NCI-H748 (cell line): ENCODE data around the gene TLL2.
"Not testable (repeated sequence)": the region's sequence is repeated elsewhere in the genome, so short reads cannot be mapped to it uniquely, and the experiment has no call there.

Source experiments
- DNase-seq: peaks from one replicate; lab custom pipeline; 2025; ENCODE audit not compliant: unreplicated experiment; lab: John Stamatoyannopoulos, UW

TLL2 gene

DNA sequence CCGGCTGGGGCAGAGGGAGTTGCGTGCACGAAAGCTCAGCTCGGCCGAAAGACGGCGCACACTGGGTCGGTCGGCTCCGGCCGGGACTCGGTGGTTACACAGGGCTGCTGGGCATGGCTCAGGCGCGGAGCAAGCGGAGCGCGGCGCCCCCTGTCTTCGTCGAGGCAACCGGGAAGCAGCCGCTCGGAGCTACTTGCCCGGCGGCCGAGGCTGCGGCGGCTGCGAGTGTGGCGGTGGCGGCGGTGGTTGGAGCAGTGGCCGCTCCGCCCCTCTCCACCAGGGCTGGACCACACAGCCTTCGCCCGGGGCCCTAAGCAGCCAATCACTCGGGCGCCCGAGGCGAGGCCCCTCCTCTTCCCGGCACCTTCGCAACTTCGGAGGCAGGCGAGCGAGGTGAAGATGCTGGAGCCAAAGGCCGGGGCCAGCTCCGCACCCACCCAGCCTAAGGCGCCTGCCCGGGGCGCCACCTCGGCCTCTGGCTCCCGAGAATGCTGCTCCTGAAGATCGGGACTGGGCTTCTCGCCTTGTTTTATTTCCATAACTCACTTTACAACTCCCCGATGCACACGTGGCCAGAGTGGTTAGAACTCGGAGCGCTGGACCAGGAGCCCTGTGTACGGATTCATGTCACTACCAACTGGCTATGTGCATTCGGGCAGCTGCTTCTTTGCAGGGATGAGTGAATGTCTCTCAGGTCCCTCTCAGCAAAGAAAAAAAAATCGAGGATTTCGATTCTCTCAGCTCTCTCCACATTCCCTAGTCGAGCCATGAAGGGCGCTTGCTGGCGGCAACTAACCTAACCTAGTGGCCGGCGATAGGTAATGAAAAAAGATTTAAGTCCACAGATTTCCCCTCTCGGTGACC lies at the start of gene TLL2:
TSS of gene TLL2 (minus strand) at position 229 of the 864 bp plus-strand sequence. CDS start 241 bp downstream, outside the sequence.
- DNase-seq, result peak; percentile 89

DNA sequence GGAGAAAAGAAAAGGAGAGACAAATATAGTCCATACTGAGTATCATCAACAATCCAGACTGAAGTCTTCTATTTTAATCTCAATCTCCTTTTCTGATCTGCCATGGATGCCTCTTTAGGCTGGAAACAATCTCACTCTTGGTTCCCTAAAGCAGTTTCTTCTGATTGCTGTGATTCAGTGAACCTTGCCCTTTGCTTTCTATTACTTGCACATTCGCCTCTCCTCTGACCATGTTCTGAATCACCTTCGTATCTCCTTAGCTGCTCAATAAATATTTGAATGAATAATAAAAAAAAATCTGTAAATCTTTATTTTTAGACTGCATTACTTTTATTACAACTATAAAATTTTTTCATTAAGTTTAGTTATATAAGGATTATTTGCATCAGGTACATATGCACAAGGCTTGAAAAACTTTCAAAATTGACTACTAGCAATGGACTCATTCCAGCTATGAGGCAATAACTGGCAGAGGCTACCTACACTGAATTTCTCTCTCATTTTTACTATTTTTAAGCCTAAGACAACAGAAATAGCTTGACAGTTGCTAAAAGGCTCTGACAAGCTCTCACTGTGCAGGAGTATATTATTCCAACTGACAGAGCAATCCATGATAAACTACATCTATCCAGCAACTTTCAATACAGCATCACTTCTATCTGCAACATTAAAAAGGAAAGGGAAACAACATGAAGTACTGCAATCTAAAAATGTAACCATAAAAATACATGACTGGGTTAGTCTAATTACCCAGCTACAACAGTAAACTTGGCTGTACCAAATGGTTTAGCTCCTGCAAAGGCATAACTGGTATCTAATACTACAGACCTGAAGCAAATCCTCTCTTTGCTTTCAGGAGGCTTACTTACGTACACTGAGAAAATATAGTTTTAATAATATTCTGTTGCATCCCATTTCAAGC lies 47.5 kb upstream of the TLL2 start:
- no peak for DNase-seq

DNA sequence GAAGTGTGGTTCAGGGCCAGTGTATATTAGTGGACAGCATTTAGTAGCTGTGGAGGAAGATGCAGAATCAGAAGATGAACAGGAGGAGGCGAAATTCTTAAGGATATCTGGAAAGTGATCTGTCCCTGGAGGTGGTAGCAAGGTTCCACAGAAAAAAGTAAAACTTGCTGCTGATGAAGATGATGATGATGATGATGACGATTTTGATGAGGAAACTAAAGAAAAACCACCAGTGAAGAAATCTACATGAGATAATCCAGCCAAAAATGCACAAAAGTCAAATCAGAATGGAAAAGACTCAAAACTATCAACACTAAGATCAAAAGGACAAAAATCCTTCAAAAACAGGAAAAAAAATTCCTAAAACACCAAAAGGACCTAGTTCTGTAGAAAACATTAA lies 46.8 kb upstream of the TLL2 start:
- no peak for DNase-seq

DNA sequence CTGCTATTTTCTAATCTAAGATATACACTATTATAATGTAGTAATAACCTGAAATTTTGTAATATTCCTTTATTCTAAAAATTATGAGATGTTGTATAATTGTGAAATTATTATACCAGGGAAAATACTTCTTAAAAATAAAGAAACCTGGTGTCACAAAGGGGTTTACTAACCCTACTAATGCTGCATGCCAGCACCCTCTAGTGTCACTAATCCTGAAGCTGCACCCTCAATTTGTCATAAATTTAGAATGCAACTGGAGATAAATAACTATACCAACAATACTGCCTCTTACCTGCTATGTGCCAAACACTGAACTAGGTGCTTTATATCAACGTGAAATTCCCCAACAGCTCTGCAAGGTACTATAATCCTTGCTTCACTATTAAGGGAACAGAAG lies 42.3 kb upstream of the TLL2 start:
- DNase-seq, result peak; percentile 2

DNA sequence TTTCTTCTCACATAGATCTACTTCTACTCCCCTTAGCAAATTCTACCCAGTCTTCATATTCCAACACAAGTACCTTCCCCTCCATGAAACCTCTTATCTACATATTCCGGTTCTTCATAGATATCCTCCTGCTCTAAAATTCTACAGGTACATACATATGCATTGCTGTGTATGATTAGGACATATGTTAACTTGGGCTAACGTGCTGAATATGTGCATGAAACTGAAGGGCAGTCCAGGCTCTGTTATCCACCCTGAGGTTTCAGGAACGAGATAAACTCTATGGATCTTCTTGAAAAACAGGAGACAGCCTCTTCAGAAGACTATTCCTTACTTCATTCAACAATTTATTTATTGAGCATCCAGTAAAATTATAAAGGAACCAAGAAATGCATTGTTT lies 41.6 kb upstream of the TLL2 start:
- no peak for DNase-seq

DNA sequence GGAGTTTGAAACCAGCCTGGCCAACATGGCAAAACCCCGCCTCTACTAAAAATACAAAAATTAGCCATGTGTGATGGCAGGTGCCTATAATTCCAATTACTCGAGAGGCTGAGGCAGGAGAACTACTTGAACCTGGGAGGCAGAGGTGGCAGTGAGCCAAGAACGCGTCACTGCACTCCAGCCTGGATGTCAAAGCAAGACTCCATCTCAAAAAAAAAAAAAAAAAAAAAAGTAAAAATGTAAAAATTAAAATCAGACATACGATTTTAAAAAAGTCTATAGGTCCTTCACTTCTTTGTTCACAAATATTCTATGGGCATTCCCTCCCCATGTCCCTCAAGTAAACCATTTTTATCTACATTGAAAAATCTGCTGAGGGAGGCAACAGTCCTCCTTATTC lies 34.9 kb upstream of the TLL2 start:
- DNase-seq, result peak; percentile 6

DNA sequence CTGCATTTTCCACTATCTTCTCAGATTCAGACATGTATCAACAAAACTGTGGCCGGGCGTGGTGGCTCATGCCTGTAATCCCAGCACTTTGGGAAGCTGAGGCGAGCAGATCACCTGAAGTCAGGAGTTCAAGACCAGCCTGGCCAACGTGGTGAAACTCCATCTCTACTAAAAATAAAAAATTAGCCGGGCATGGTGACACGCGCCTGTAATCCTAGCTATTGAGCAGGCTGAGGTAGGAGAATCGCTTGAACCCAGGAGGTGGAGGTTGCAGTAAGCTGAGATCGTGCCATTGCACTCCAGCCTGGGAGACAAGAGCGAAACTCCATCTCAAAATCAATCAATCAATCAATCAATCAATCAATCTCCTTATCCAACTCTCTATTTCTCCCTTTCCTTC lies 31.8 kb upstream of the TLL2 start:
- not testable (repeated sequence) for DNase-seq

DNA sequence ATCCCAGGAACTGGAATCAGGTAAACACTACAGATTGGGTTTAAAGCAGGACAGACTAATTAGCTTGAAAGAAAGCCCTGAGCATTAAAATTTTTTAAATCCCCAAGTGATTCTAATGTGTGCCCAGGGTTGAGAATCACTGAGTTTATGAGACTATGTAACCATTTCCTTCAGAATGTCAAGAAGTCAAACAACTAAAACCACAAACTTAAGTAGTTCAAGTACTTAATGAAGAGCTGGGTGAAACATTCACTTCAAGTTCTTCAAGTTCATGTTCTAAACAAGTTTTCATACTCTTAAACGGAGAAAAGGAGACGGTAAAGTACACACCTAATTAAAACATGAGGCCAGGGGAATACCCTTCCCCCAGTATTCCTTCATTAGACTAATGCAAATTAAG lies 28.2 kb upstream of the TLL2 start:
- no peak for DNase-seq

DNA sequence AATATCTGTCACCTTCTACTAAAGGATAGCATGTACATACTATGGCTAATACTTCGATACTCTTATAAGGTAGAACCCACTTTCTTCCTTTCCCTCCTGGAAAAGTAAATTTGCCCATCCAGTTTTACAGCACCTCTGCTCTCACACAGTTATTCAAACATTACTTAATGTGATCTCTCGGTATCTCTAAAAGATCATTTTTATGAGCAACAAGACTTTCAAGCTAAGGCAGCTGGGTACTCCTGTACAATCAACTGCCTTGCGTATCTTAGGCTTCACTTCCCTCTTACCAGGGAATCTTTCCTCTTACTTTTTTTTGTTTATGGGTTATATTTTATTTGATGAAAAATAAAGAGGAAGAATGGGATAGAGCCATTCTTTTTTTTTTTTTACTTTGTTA lies 26.5 kb upstream of the TLL2 start:
- no peak for DNase-seq

DNA sequence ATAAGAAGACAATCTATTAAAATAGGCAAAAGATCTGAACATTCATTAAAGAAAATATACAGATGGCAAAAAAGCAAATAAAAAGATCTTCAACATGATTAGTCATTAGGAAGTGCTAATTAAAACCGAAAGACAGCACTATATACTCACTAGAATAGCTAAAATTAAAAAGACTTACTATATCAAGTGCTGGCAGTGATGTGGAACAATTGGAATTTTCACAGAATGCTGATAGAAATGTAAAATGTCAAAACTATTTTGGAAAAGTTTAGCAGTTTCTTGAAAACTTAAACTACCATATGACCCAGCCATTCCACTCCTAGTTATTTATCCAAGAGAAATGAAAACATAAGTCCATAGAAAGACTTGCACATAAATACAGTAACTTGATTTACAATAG lies 25.0 kb upstream of the TLL2 start:
- no peak for DNase-seq

DNA sequence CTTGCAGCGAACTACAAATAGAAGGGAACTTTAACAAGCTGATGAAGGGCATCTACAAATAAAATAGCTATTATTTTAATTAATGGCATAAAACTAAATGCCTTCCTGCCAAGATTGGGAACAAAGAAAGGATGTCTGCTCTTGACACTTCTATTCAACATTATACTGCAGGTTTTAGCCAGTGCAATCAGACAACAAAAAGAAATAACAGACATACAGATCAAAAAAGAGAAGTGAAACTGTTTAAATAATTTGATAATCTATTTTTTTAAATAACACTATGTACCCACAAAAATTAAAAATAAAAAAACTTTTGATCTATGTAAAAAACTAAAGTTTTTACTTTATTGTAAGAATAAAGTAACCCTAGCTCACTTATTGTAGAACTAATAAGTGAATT lies 22.4 kb upstream of the TLL2 start:
- no peak for DNase-seq

DNA sequence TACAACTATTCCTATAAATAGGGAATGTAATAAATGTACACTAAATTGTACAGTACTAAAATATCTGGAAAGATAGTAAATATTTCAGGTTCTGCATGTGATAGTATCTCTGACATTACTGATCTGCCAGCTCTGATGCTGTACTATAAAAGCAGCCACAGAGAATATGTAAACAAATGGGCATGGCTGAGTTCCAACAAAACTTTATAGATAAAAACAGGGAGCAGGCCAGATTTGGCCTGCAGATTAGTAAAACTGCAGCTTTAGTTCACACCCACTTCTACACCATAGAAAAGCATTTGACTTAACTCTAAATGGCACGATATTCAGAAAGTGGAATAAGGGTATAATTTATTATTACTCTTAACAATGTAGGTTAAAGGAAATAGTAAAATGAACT lies 18.8 kb upstream of the TLL2 start:
- DNase-seq, result peak; percentile 1

DNA sequence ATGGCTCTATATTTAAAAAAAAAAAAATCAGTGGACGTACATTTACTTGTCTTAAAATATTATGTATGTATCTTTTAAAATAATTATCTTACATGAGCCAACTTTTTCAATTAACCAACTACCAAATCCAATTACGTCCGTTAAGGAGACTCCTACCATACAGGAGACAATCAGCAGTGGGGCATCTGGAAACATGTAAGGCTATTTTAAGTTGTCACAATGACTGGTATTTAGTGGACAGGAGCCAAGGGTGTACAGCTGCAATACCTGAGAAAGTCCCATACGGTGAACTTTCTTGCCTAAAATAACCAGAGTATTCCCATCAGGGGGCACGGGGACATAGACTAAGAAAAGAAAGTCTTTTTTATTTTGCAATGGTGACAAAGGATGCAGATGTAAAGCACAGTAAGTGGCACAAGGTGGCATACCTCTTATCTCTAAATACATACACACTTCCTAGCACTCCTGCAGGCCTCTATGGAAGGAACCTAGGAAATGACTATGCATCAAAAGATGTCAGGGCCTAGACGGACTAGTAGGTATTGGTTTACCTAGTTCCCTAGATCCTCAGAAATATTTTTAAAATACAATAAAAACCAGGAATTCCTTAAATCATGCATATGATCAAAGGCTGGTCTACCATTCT lies 16.0 kb upstream of the TLL2 start:
- DNase-seq, result no peak

DNA sequence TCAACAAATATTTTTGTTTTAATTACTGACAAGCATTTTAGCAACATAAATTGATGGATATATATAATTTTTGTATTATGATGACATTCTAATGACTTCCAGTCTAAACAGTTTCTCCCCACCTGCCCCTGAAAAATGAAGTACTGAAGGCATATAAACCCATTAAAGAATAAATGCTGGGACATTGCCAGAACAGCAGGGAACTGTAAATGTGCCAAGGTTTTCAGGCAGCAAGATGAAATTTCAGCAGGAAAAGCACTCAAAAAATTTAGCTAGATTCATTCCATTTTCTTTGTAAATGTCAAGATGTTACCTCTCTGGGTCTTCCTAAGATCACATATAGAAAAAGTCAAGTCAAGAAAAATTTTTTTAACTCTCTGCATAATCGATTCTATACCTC lies 11.0 kb upstream of the TLL2 start:
- DNase-seq, result no peak

DNA sequence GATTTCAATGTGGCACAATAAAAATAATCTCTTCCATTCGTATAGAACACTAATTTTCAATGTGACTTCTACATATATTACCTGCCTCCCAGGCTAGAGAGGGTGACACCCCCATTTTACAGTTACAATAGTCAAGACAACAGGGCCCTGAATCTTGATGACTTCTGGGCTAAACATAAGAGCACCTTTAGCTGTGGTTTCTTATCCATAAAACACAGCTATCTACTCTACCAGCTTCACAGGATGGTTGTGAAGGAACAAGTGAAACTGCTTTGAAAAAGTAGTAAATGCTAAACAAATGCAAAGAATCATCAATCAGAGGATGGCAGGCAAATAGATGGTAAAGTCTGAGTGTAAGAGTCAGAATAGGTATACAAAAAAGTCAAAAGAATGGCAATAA lies 3.6 kb upstream of the TLL2 start:
- no peak for DNase-seq

DNA sequence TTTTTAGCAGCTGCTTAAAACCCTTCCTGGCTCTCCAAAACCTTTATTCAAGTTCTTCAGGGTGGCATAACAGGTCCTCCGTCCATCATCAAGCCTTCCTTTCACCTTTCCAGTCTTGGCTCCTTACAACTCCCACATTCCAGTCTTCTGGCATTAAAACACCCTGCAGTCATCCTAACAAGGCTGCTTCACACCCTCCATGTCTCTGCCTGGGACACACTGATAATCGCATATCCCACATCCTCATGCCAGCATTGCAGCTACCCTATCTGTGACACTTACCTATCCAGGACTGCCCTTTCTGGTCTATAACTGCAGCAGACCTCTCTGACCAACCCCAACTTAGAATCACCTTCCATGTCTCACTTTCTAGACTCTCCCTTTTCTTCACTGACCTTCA lies 2.6 kb upstream of the TLL2 start:
- DNase-seq, result no peak

DNA sequence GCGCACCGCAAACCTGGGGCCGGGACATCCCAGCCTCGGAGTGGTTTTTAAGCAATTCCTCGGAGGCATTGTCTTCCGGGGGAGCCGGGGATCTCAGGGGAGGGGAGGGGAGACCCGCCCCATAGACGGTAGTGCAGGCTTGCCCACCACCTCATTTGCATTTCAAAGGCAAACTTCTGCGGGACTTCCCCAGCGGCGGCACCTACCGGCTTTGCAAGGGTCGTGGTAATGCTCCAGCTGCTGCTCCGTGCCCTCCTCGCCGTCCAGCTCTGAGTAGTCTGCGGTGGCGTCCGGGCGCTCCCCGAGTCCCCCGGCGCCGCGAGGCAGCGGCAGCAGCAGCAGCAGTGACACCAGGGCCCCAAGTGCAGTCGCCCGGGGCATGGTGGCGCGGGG lies 425 bp downstream of the TLL2 start:
- DNase-seq, result no peak

DNA sequence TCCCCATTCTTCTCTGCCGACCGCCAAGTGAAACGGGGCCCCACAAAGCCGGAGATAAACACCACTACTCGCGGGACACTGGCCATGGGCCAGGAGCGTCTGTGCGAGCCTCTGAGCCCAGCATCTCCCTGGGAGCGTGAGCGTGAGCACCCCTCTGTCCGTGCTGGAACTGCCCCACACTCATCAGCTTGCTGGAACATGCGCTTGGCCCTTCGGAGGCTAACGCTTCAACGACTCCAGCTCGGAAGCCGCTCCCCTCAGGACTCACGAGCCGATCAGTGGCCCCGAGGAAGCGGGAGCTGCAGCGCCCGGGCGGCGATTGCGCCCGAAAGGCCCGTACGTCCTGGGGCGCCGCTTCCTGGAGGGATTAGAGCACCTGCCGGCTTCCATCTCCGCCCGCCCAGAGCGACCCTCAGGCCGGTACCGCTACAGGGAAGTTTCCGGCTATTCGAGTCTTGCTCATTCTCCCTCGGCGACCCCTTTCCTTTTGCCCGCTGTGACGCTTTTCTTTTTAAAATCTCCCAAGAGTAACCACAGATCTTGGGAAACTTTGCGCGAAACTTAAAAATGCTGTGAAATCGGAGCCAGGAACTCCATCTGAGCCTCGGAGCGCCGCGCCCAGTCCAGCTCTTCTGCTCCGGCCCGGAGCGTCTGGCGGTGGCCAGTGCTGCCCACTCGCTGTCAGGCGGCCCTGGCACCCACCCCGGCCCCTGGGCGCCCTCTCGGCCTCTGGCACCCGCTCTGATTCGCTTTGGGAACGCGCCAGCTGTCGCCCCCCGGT lies 1.0 kb downstream of the TLL2 start:
- DNase-seq, result peak; percentile 53

DNA sequence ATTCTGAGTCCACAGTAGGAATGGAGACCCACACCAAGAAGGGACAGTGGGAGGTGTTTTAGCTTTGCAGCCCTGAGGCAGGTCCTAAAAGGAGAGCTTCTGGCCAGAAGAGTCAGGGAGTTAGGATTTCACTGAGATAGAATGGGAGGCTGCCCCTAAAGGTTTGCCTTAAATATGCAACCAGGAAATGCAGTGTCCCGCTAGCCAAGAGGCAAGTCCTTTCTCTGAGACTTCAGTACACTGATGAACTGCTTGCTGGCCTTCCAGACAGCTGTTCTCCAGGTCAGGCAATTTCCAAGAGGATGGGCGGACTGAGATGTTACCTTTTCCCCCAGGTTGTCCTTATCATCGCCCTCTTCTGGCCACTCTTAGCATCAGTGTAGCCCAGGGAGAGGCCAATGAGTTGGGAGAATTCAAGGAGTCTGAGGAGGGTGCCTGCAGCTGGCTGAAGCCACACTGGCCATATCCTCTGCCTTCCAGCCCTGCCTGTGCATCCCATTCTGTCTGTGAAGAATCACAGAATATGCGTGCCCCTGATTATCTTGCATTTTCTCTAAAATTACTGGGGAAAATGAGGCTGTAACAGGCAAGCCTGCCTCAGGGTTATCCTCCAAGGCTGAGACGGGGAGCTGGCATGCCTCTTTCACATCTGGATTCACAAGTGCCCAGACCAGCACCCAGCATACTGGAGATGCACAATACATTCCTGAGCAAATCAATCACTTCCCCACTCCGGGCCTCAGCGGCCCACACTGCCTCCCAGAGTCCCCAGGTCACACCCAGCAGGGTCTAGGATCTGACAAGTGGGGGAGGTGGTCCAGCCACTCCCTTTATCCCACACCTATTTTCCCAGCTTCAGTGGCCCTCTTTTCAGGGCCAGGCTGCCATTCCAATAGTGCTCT lies 2.4 kb downstream of the TLL2 start:
- DNase-seq, result peak; percentile 58
